Small intestine (tissue), 7 donors: Measurements from ENCODE around the gene STX8. TPM values are rescaled to one million over a fixed set of nuclear protein-coding genes. Genes with fewer than 3 reads are reported as not detected.

ENCODE experiments used
- DNase-seq, 2 donors: peaks; one replicate each; pipeline versions ENCODE4 v3.0.0 to v3.0.0-alpha.2; 2013
- FAIRE-seq: peaks from 2 replicates; lab custom pipeline; 2012; peaks lifted over from hg19 to GRCh38; lab: Jason Lieb, UNC
- H3K27ac ChIP-seq, 3 donors: one replicate each; pipeline ENCODE4 v1.5.1; 2013; ENCODE audit warnings: low read length in 2 of 3, mild to moderate bottlenecking in 2 of 3, control low read depth in 1 of 3, inconsistent platforms in 1 of 3, low read depth in 1 of 3, moderate library complexity in 1 of 3
- H3K27me3 ChIP-seq, 3 donors: one replicate each; pipeline ENCODE4 v1.6.1; 2013; ENCODE audit warnings: low read length in 3 of 3, inconsistent platforms in 1 of 3; ENCODE audit not compliant: control insufficient read depth in 3 of 3, insufficient read depth in 3 of 3
- H3K36me3 ChIP-seq, 3 donors: one replicate each; pipeline ENCODE4 v1.6.1; 2013; ENCODE audit warnings: low read length in 3 of 3, inconsistent platforms in 1 of 3, low read depth in 1 of 3, mild to moderate bottlenecking in 1 of 3, moderate library complexity in 1 of 3; ENCODE audit not compliant: control insufficient read depth in 3 of 3, insufficient read depth in 2 of 3
- H3K4me1 ChIP-seq, 3 donors: one replicate each; pipeline ENCODE4 v1.6.1; 2013; ENCODE audit warnings: low read length in 2 of 3, inconsistent platforms in 1 of 3, low read depth in 1 of 3, mild to moderate bottlenecking in 1 of 3, moderate library complexity in 1 of 3; ENCODE audit not compliant: control insufficient read depth in 3 of 3, insufficient read depth in 2 of 3
- H3K4me3 ChIP-seq, 3 donors: one replicate each; pipeline ENCODE4 v1.5.1; 2013; ENCODE audit warnings: low read length in 3 of 3, control low read depth in 1 of 3, inconsistent platforms in 1 of 3, low read depth in 1 of 3, mild to moderate bottlenecking in 1 of 3, moderate library complexity in 1 of 3
- H3K9me3 ChIP-seq, 2 donors: one replicate each; pipeline ENCODE4 v1.6.1; 2013; ENCODE audit warnings: low read depth in 1 of 2, low read length in 1 of 2; ENCODE audit not compliant: control insufficient read depth in 2 of 2, insufficient read depth in 1 of 2
- WGBS, 3 donors: extraction: QIAGEN DNeasy Blood & Tissue Kit; methylation state at CpG; one replicate each; pipeline ENCODE4 v1.1.7; 2013; 5-methylcytosine and 5-hydroxymethylcytosine counted together
- polyA plus RNA-seq, 4 donors: library from polyadenylated mRNA; stranded (reverse) in 3 of 4; unstranded in 1 of 4; fragments of 200-250 nt in 3 of 4; fragments of 120-200 nt in 1 of 4; gene quantifications; one replicate each; pipeline versions ENCODE4 v1.2.1 to v1.2.3, GENCODE V29; 2013
- donor health status: healthy with polysubstance abuse.
- donor health status: control.
- donor health status: control.
- donor health status: Bipolar disorder and iron deficiency.
- donor health status: healthy.

STX8 gene
- polyA plus RNA-seq, 4 donors: 35.3 to 72.2 (median 51.8) TPM

GRCh38 chr17:9200699-9201359 lies 374.8 kb downstream of the STX8 start:
- Histone ChIP-seq H3K27me3 (no peaks in the 10 kb centered on the region), H3K9me3 (peaks cover 0 to 6% of the 10 kb centered on the region in 2 donors), H3K4me3 (no peak overlapping the region), H3K27ac (no peak overlapping the region), H3K4me1 (peaks cover 0 to 16% (median 3%) of the 10 kb centered on the region in 3 donors), H3K36me3 (no peaks in the 10 kb centered on the region)
- FAIRE-seq (no peak), DNase-seq (no peak)
- 66 to 79% (median 67%) methylated on average over 5 of the region's 5 CpGs for WGBS, 3 donors

Other genes starting within 250 kb of the STX8 start
- under 1 TPM in 1 of 4 donors, not detected in 3; 0.71 TPM for gene CFAP52, start 822 bp upstream of the STX8 start, polyA plus RNA-seq
- gene USP43, start 69.7 kb upstream of the STX8 start, polyA plus RNA-seq: 10 to 100 TPM in 2 of 4 donors, 1 to 10 TPM in 2; 4.5 to 16.1 (median 8.3) TPM
- 1 to 10 TPM in 1 of 4 donors, under 1 TPM in 2, not detected in 1; 0.15 to 1.1 (median 0.50) TPM for gene DHRS7C, start 215.8 kb upstream of the STX8 start, polyA plus RNA-seq
- not detected for gene GSG1L2, start 246.3 kb upstream of the STX8 start, polyA plus RNA-seq